Stimulated activated naive B cell treated with anti-CD40 and anti-IgM and Interleukin-4, amounts not matched to agents 10 μg/mL and 1 μg/mL and 100 μg/mL, for 72 hours (primary cell): ENCODE data around the gene EXOSC2.

Experiments
- ATAC-seq, 2 donors: fragments of 150-1000 bp; cut with Tn5 transposase; replicated peaks; 2 replicates each; pipeline ENCODE4 v1.10.0; 2021; ENCODE audit warnings: moderate library complexity in 1 of 2
- DNase-seq: peaks from one replicate; pipeline ENCODE4 v3.0.0; 2021
- H3K27ac Mint-ChIP-seq: one replicate; pipeline ENCODE4 v1.8.0; 2022; ENCODE audit warnings: mild to moderate bottlenecking, mixed read lengths
- H3K27me3 Mint-ChIP-seq, 2 donors: one replicate each; pipeline ENCODE4 v1.8.0; 2022; ENCODE audit warnings: mixed read lengths in 2 of 2
- H3K36me3 Mint-ChIP-seq, 2 donors: one replicate each; pipeline ENCODE4 v1.8.0; 2022; ENCODE audit warnings: mixed read lengths in 2 of 2, mild to moderate bottlenecking in 1 of 2
- H3K4me1 Mint-ChIP-seq, 2 donors: one replicate each; pipeline ENCODE4 v1.8.0; 2022; ENCODE audit warnings: mixed read lengths in 2 of 2, mild to moderate bottlenecking in 1 of 2
- H3K4me3 Mint-ChIP-seq, 2 donors: one replicate each; pipeline ENCODE4 v1.8.0; 2022; ENCODE audit warnings: mild to moderate bottlenecking in 2 of 2, mixed read lengths in 2 of 2, moderate library complexity in 1 of 2
- H3K9me3 Mint-ChIP-seq, 2 donors: one replicate each; pipeline ENCODE4 v1.8.0; 2022; ENCODE audit warnings: mixed read lengths in 2 of 2, mild to moderate bottlenecking in 1 of 2

The EXOSC2 gene

DNA sequence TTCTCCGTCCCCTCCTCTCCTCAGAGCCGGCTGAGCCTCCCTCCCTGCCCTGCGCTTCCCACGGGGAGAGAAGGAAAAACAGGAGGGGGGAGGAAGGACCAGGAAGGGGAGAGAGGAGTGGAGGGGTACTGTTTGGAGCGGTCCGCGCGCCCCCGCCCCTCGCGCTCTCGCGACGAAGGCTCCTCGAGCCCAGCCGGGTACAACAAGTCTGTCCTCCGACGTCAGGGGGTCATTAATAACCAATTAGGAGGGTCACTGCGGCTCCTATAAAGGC is 29.7 kb upstream of the EXOSC2 start:
- DNase-seq = no peak
- ATAC-seq = no peak
- Mint-ChIP-seq H3K27me3 (peaks cover 60 to 97% of the 10 kb centered on the region in 2 donors), H3K4me1 (peaks cover 28 to 69% of the 10 kb centered on the region in 2 donors), H3K36me3 (peaks cover 1 to 3% of the 10 kb centered on the region in 2 donors), H3K4me3 (peak overlapping the region; percentile 50 to 73), H3K27ac (peak overlapping the region; percentile 82), H3K9me3 (no peaks in the 10 kb centered on the region)

DNA sequence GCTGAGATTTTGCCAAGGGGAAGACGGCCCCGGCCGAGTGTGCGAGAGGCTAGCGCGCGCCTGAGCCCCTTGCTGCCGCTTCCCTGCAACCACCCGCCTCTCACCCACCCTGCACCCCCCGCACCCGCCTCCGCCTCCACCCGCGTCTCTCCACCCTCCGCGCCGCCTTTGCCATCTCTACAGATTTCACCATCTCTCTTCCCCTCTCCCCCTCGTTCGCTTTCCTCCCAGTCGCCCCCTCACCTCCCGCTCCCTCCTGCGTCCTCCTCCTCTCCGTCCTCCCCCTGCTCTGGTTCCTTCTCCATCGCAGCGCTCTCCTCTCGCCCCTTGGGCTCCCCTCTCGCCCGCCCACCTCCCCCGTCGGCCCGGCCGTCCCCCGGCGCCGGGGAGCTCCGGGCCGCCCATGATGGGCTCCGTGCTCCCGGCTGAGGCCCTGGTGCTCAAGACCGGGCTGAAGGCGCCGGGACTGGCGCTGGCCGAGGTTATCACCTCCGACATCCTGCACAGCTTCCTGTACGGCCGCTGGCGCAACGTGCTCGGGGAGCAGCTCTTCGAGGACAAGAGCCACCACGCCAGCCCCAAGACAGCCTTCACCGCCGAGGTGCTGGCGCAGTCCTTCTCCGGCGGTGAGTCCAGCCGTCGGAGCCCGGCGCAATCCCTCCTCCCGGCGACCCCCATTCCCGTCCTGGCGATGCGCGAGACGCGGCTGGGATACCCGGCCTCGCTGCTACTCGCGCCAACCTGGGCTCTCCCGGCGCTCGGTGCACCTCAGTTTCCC is 29.1 kb upstream of the EXOSC2 start, which contains the start of gene PRDM12:
Gene PRDM12, plus strand, starts transcription at position 344 of the 778 bp plus-strand sequence. Its CDS starts 60 bp downstream, at position 404.
- Mint-ChIP-seq H3K27ac (peak within 1 kb of the TSS; percentile 89), H3K4me1 (peaks cover 28 to 69% of the 10 kb centered on the region in 2 donors), H3K9me3 (no peaks in the 10 kb centered on the region), H3K36me3 (peaks cover 1 to 3% of the 10 kb centered on the region in 2 donors), H3K27me3 (peaks cover 59 to 94% of the 10 kb centered on the region in 2 donors), H3K4me3 (peak within 1 kb of the TSS; percentile 73 to 75)
- ATAC-seq = no peak
- no peak for DNase-seq

- Mint-ChIP-seq H3K36me3 (peaks cover 0 to 3% of the 10 kb centered on the region in 2 donors), H3K4me3 (peak overlapping the region; percentile 43 to 75), H3K9me3 (no peaks in the 10 kb centered on the region), H3K27ac (peak overlapping the region; percentile 89), H3K4me1 (peaks cover 26 to 64% of the 10 kb centered on the region in 2 donors), H3K27me3 (peaks cover 54 to 92% of the 10 kb centered on the region in 2 donors)
- ATAC-seq (no peak), DNase-seq (no peak)
Measured at GRCh38 chr9:130665029-130665430, 28.6 kb upstream of the EXOSC2 start.

- peak; percentile 45 to 59 for ATAC-seq
- DNase-seq = no peak
- Mint-ChIP-seq H3K9me3 (no peaks in the 10 kb centered on the region), H3K4me1 (peaks cover 26 to 63% of the 10 kb centered on the region in 2 donors), H3K27ac (peak overlapping the region; percentile 89), H3K4me3 (peak overlapping the region; percentile 66 to 75), H3K27me3 (peaks cover 58 to 95% of the 10 kb centered on the region in 2 donors), H3K36me3 (peaks cover 0 to 3% of the 10 kb centered on the region in 2 donors)
Measured at GRCh38 chr9:130665431-130666392, 27.9 kb upstream of the EXOSC2 start.

DNA sequence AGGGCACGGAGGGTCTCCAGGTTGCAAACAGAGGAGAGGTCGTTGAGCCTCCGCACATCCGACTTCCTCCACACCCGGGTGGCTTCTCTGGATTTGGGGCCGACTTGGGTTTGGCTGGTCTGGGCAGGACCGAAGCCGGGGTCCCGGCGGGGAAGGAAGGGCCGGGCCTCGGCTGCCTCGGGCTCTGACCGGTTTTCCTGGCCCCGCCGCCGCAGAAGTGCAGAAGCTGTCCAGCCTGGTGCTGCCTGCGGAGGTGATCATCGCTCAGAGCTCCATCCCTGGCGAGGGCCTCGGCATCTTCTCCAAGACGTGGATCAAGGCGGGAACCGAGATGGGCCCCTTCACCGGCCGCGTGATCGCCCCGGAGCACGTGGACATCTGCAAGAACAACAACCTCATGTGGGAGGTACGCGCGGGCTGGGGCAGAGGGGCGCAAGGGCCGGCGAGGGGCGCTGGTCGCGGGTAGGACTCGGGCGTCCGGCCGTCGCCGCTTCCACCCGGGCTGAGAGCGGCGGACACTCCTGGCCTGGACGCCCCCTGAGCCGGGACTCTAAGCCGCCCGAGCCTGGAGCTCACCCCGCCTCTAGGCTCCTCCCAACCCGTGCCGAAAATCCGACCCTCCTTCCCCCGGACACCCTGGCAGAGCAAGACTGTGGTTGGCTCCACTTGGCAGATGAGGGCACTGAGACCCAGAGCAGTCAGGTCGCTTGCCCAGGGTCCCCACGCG is 27.0 kb upstream of the EXOSC2 start:
- ATAC-seq (no peak), DNase-seq (no peak)
- Mint-ChIP-seq H3K4me1 (peaks cover 24 to 55% of the 10 kb centered on the region in 2 donors), H3K4me3 (peak overlapping the region in 1 of 2 donors; percentile 16), H3K27me3 (peaks cover 59 to 88% of the 10 kb centered on the region in 2 donors), H3K9me3 (no peaks in the 10 kb centered on the region), H3K36me3 (peaks cover 0 to 3% of the 10 kb centered on the region in 2 donors), H3K27ac (peak overlapping the region; percentile 47)

GRCh38 chr9:130667120-130667435 is 26.5 kb upstream of the EXOSC2 start:
- peaks cover 0 to 3% of the 10 kb centered on the region in 2 donors for H3K36me3 Mint-ChIP-seq
- peaks cover 20 to 50% of the 10 kb centered on the region in 2 donors for H3K4me1 Mint-ChIP-seq
- ATAC-seq (no peak), DNase-seq (no peak)
- H3K4me3 Mint-ChIP-seq = peak overlapping the region in 1 of 2 donors; percentile 16
- H3K9me3 Mint-ChIP-seq = no peaks in the 10 kb centered on the region
- H3K27ac Mint-ChIP-seq = peak overlapping the region; percentile 47
- peaks cover 53 to 83% of the 10 kb centered on the region in 2 donors for H3K27me3 Mint-ChIP-seq

- peaks cover 0 to 3% of the 10 kb centered on the region in 2 donors for H3K36me3 Mint-ChIP-seq
- H3K4me1 Mint-ChIP-seq = peaks cover 13 to 38% of the 10 kb centered on the region in 2 donors
- H3K27me3 Mint-ChIP-seq = peaks cover 46 to 82% of the 10 kb centered on the region in 2 donors
- no peak for DNase-seq
- no peak overlapping the region for H3K4me3 Mint-ChIP-seq
- H3K27ac Mint-ChIP-seq = no peak overlapping the region
- no peak for ATAC-seq
- no peaks in the 10 kb centered on the region for H3K9me3 Mint-ChIP-seq
Measured at GRCh38 chr9:130668196-130668595, 25.4 kb upstream of the EXOSC2 start.

- ATAC-seq (no peak), DNase-seq (no peak)
- H3K27me3 Mint-ChIP-seq = peaks cover 45 to 78% of the 10 kb centered on the region in 2 donors
- no peak overlapping the region for H3K27ac Mint-ChIP-seq
- H3K9me3 Mint-ChIP-seq = no peaks in the 10 kb centered on the region
- H3K4me3 Mint-ChIP-seq = no peak overlapping the region
- peaks cover 0 to 3% of the 10 kb centered on the region in 2 donors for H3K36me3 Mint-ChIP-seq
- peaks cover 13 to 34% of the 10 kb centered on the region in 2 donors for H3K4me1 Mint-ChIP-seq
Measured at GRCh38 chr9:130668659-130669058, 24.9 kb upstream of the EXOSC2 start.

GRCh38 chr9:130669965-130670364 is 23.6 kb upstream of the EXOSC2 start:
- DNase-seq (no peak), ATAC-seq (no peak)
- no peaks in the 10 kb centered on the region for H3K9me3 Mint-ChIP-seq
- peaks cover 7 to 22% of the 10 kb centered on the region in 2 donors for H3K4me1 Mint-ChIP-seq
- peaks cover 39 to 65% of the 10 kb centered on the region in 2 donors for H3K27me3 Mint-ChIP-seq
- peaks cover 0 to 3% of the 10 kb centered on the region in 2 donors for H3K36me3 Mint-ChIP-seq
- H3K4me3 Mint-ChIP-seq = no peak overlapping the region
- H3K27ac Mint-ChIP-seq = no peak overlapping the region

DNA sequence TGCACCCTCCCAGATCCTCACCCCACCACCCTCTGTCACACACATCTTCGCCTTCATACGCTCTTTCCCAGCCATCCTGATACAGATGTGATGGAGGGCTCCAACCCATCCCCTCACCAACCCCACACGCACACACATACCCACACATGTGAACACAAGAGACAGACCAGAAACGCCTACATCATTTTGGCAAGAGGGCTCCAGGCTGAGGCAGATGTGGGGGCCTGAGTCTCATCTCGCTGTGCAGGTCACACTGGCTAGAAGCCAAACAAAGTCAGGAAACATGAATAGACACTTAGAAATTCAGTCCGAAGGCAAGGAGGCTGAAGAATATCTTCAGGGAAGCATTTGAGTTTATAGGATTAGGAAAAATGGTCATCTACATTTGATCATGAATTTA is 22.9 kb upstream of the EXOSC2 start:
- Mint-ChIP-seq H3K36me3 (no peaks in the 10 kb centered on the region), H3K27ac (no peak overlapping the region), H3K27me3 (peaks cover 33 to 61% of the 10 kb centered on the region in 2 donors), H3K4me1 (peaks cover 3 to 15% of the 10 kb centered on the region in 2 donors), H3K9me3 (no peaks in the 10 kb centered on the region), H3K4me3 (no peak overlapping the region)
- DNase-seq (no peak), ATAC-seq (no peak)

DNA sequence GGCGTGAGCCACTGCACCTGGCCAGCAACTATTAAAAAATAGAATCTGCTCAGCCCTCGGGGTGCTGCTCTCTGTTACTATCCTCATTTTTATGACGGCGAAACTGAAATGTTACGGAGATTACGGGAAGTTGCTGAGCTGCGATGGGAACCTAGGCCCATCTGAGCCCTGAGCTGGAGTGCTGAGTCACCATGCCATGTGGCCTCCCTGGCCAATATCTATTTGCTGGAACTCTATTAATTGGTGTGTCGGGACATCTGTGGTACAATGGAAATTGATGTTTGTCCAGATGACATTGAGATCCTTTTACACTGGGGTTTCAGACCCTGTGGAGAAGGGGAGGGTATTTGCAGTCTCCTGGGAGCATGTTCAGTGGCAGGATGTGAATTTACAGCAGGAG is 21.1 kb upstream of the EXOSC2 start:
- H3K27ac Mint-ChIP-seq = no peak overlapping the region
- ATAC-seq = no peak
- peaks cover 19 to 60% of the 10 kb centered on the region in 2 donors for H3K27me3 Mint-ChIP-seq
- no peaks in the 10 kb centered on the region for H3K36me3 Mint-ChIP-seq
- DNase-seq = no peak
- H3K4me1 Mint-ChIP-seq = no peaks in the 10 kb centered on the region
- no peak overlapping the region for H3K4me3 Mint-ChIP-seq
- no peaks in the 10 kb centered on the region for H3K9me3 Mint-ChIP-seq

DNA sequence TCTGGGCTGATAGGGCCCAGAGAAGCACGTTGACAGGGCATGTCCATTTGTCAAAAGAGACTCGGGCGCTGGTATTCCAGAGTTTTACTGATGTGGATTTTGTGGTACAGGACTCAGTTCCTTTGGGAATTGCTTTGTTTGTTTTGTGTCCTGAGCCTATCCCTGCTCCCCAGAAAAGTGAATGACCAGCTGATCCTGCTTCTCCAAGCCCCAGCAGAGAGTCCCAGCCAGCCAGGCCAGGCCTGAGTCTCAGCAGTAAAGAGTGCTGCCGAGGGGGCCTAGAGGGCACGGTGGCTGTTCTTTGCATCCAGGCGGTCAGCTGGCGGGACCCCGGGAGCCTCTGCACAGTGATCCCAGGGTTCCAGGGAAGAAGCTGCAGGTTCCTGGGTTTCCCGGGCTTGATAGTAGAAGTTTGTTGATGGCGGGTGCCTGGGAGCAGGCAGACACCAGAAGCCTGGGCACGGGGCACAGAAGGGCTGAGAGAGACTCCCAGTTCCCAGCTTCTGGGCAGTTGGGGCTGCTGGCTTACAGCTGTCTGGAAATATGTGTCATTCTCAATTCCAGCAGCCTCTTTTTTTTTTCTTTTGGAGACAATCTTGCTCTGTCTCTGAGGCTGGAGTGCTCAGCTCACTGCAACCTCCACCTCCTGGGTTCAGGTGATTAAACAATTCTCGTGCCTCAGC is 20.5 kb upstream of the EXOSC2 start:
- ATAC-seq = no peak
- H3K27me3 Mint-ChIP-seq = peaks cover 15 to 60% of the 10 kb centered on the region in 2 donors
- no peaks in the 10 kb centered on the region for H3K4me1 Mint-ChIP-seq
- H3K4me3 Mint-ChIP-seq = no peak overlapping the region
- no peaks in the 10 kb centered on the region for H3K9me3 Mint-ChIP-seq
- no peak for DNase-seq
- no peak overlapping the region for H3K27ac Mint-ChIP-seq
- no peaks in the 10 kb centered on the region for H3K36me3 Mint-ChIP-seq

GRCh38 chr9:130675396-130675795 is 18.2 kb upstream of the EXOSC2 start:
- Mint-ChIP-seq H3K36me3 (no peaks in the 10 kb centered on the region), H3K9me3 (no peaks in the 10 kb centered on the region), H3K4me3 (no peak overlapping the region), H3K4me1 (no peaks in the 10 kb centered on the region), H3K27me3 (peaks cover 14 to 56% of the 10 kb centered on the region in 2 donors), H3K27ac (no peak overlapping the region)
- ATAC-seq (no peak), DNase-seq (no peak)
